ENCODE data around the gene ARHGAP32.

ARHGAP32 gene

DNA sequence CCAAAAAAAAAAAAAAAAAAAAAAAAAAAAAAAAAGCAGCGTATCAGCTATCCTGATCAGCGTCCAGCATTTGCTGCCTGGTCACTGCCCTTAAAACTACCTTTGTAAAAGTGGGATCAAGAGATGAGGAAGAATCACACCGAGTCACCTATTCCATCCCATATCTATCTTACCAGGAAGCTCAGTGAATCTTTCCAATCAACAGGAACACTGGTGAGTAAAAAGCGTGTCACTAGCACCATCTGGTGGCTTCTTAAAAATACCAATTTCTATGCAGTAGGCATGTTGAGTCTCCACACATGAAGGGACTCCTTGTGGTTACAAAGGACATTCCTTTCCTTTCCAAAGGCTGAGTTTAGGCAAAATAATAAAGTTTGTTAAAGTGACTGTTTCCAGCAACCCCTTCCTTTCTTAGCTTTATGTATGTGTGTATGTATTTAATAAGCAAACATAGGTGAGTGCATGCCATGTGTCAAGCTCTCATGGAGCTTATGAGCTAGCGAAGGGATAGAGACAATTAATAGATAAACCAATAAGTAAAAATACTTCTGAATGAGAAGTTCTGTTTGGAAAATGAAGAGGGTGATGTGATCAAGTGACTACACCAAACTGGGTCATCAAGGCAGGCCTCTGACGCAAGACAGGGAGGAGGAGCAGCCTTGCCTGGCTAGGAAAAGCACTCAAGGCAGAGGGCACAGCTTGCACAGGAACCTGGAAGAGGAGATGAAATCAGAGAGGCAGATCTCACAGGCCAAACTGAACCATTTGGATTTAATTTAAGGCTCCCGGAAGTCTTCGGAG lies 235.5 kb downstream of the ARHGAP32 start:
- no peak for DNase-seq (ENCODE audit: low read depth in 2 of 2)

- no peak for DNase-seq (ENCODE audit: low read depth in 2 of 2)
These were observed 236.5 kb downstream of the ARHGAP32 start for GRCh38 chr11:128955636-128956035.

DNA sequence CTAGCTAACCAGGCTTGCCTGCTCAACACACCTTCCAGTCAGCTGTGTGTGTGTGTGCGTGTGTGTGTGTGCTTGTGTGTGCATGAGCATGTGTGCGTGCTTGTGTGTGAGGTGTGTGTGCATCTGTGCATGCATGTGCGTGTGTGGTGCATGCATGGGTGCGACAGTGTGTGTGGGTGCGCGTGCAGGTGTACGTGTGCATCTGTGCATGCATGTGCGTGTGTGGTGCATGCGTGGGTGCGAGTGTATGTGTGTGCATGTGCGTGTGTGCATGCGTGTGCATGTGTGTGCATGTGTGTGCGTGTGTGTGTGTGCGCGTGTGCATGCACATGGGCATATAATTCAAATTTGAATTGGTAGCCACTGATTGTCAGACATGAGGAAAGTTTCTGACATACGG lies 239.0 kb downstream of the ARHGAP32 start:
- no peak for DNase-seq (ENCODE audit: low read depth in 2 of 2)

DNA sequence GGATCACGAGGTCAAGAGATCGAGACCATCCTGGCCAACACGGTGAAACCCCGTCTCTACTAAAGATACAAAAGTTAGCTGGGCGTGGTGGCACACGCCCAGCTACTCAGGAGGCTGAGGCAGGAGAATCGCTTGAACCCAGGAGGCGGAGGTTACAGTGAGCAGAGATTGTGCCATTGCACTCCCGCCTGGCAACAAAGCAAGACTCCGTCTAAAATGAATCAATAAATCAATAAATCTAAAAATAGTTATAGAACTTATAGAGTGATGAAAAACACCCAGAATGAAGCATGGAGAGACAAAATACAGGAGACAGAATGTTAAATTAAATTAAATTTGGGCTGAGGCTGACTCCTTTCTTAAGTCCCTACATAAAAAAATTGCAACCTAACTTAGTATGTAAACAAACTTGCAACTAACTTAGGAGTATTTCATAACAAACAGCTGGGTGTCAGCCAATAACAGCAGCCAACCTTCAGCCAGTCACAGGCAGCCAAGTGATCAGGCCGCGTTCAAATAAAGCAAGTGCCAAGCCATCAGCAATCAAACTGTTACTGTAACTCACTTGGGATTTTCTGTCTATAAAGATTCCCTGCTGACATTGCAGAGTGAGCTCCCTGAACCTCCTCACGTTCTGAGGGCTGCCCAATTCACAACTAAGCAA lies 242.2 kb downstream of the ARHGAP32 start:
- no peak for DNase-seq (ENCODE audit: low read depth in 2 of 2)

DNA sequence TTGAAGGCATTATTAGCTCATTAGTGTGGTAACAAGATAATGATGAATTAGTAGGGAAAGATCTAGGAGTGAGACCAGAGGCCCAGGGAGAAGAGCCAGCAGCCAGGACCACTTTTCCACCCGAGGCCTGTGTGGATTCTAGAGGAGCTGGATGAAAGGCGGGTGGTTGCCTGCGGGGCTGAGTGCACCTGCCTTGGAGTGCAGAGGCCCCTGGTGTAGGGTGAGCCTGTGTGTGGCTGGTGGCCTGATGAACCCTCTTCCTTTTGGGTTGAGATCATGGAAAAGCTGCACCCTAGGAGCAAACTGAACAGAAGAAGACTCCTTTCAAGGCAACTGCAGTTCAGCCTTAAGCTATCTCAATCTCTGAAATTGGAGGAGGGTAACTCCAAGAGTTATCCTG lies 243.5 kb downstream of the ARHGAP32 start:
- DNase-seq (ENCODE audit: low read depth in 2 of 2) = no peak

DNA sequence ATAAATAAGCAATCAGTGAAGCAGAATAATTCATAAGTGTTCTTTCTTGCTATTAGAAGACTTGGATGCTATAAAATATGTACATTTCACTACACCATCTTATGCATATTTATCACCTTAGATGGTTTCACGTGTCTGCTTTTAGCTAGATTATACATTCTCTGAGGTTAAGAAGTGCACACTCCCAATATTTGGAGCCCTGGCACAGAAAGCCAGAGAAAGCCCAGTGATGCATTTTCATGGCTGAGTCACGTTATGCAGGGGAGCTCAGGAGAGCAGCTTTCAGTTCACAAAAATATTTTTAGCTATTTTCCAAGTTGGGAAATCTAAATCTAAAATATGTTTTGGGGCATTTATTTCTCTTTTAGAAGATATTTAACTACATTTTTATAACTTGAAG lies 244.4 kb downstream of the ARHGAP32 start:
- no peak for DNase-seq (ENCODE audit: low read depth in 2 of 2)

DNA sequence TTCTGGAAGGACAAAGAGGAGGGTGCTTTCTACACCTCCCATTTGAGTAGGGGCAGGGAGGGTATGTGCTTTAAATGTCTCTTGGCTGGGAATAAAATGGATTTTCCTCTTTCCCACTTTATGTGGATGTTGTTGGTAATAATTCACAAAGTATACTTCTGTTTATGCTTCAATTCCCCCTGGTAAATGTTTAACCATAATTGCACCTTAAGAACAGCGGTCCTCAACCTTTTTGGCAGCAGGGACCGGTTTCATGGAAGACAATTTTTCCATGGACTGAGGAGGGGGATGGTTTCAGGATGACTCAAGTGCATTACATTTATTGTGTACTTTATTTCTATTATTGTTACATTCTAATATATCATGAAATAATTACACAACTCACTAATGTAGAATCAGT lies 245.5 kb downstream of the ARHGAP32 start:
- DNase-seq (ENCODE audit: low read depth in 2 of 2) = no peak

- DNase-seq (ENCODE audit: low read depth in 2 of 2) = no peak
These were observed 248.6 kb downstream of the ARHGAP32 start for GRCh38 chr11:128943428-128943976.

GRCh38 chr11:128942817-128943427 lies 249.2 kb downstream of the ARHGAP32 start, which contains the start of gene TP53AIP1:
Gene TP53AIP1, minus strand, starts transcription at chr11:128942871. Its CDS starts 5,053 bp downstream, at chr11:128937818.
- DNase-seq (ENCODE audit: low read depth in 2 of 2) = no peak

DNA sequence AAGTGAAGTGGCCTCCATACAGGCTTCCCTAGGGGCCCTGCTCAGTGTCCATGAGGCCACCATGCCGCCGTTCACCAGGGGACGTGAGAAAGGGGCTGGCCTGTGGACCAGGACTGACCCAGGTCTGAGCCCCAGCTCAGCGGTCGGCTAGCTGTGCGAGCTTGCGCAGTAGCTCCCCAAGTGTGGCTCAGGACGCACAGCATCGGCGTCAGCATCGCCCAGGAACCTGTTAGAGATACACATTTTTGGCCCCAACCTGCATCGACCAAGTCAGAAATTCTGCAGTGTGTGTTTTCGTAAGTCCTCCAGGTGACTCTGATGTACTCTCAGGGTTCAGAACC lies 249.9 kb downstream of the ARHGAP32 start:
- no peak for DNase-seq (ENCODE audit: low read depth in 2 of 2)

- DNase-seq (ENCODE audit: low read depth in 2 of 2) = no peak
These were observed 250.4 kb downstream of the ARHGAP32 start for GRCh38 chr11:128941573-128942271.

DNA sequence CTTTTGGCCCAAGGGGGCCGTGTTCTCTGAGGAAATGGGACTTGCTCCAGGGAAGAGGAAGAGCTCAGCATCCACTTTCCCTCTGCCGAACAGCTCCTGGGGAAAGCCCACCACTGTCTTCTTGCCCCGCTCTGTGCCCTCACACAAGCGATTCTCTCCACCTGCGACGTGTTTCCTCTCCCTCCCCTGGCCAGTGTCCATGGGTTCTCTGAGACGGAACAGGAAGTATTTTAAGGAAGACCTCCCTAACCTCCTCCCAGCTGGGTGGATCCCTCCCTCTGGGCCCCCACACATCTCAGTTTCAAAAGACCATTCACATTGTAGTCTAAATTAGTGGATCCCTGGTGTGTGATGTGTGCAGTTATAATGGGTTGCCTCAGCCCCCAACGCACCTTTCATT lies 251.0 kb downstream of the ARHGAP32 start:
- no peak for DNase-seq (ENCODE audit: low read depth in 2 of 2)

GRCh38 chr11:128940603-128941002 lies 251.5 kb downstream of the ARHGAP32 start:
- DNase-seq (ENCODE audit: low read depth in 2 of 2) = no peak

GRCh38 chr11:128940156-128940555 lies 252.0 kb downstream of the ARHGAP32 start:
- DNase-seq (ENCODE audit: low read depth in 2 of 2) = no peak

GRCh38 chr11:128939591-128939990 lies 252.5 kb downstream of the ARHGAP32 start:
- no peak for DNase-seq (ENCODE audit: low read depth in 2 of 2)

- DNase-seq (ENCODE audit: low read depth in 2 of 2) = no peak
These were observed 253.8 kb downstream of the ARHGAP32 start for GRCh38 chr11:128938156-128938885.

DNA sequence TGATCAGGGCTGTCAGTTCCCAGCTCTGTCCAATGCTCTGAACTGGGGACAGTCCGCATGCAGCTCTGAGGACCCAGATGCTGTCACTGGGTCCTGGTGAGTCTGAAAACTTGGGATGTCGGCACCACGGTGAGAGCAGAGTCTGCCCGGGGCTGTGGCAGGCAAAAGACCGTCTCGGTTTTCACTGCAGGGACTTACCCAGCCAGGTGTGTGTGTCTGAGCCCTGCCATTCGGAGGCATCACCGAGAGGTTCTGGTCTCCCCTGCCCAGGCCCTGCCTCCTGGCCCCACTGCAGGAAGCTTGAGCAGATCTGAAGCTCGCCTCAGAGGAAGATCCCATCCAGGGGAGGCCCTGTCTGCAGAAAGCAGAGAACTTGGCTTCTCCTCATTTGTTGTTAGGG lies 254.6 kb downstream of the ARHGAP32 start:
- no peak for DNase-seq (ENCODE audit: low read depth in 2 of 2)

- no peak for DNase-seq (ENCODE audit: low read depth in 2 of 2)
These were observed 255.4 kb downstream of the ARHGAP32 start for GRCh38 chr11:128936606-128937251.

DNA sequence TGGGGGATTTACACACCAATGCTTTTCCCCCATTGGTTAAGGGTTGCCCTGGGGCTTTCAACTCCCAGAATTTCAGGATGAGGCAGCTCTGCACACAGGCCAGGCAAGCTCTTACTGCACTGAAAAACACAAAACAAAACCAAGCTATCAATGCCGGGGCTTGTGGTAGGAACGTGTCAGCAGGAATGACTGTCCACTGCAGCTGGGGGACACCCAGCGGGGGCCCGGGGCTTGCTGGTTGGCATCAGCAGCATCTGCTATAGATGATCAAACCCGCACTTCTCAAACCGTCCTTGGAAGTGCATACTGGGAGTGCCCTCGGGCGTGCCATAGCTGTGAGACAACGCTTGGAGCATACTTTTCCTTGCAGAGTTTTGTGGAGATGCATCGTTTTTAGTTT lies 257.2 kb downstream of the ARHGAP32 start:
- DNase-seq (ENCODE audit: low read depth in 2 of 2) = no peak

DNA sequence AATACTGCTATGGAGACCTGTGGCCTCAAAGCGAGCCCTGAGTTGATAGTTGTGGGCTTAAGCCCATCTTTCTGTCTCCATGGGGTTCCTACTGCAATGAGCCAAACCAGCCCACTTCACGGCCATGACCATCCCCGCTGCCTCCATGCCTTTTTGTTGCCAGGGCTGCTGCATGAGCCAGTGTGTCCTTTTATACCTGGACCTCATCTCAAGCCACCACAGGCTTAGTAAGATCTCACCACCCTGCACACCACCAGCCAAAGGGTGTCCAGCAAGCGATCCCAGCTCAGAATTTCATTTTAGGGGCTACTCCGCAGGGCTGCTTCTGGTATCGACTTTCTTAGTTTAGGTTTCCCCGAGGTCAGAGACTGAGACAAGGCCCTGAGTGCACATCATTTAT lies 257.8 kb downstream of the ARHGAP32 start:
- no peak for DNase-seq (ENCODE audit: low read depth in 2 of 2)
